ENCODE results near the gene PARD3B.

DNA sequence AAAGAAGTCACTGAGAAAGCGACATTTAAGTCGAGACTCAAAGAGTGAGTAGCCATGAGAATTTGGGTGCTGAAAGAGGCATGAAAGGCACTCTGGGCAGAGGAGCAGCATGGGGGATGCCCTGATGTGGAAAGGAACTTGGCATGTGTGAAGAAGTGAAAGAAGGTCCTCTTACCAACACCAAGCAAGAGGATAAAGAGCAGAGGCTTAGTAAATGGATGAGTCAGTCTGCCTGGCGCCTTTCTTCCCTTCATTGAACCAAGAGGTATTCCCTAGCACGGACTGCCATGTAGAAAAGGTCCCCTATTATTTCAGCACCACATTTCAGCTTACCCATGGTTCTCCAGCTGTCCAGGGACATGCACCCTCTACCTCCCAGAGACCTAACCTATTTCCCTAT lies 915.9 kb downstream of the PARD3B start:
- TF ChIP-seq, protein P1, sequence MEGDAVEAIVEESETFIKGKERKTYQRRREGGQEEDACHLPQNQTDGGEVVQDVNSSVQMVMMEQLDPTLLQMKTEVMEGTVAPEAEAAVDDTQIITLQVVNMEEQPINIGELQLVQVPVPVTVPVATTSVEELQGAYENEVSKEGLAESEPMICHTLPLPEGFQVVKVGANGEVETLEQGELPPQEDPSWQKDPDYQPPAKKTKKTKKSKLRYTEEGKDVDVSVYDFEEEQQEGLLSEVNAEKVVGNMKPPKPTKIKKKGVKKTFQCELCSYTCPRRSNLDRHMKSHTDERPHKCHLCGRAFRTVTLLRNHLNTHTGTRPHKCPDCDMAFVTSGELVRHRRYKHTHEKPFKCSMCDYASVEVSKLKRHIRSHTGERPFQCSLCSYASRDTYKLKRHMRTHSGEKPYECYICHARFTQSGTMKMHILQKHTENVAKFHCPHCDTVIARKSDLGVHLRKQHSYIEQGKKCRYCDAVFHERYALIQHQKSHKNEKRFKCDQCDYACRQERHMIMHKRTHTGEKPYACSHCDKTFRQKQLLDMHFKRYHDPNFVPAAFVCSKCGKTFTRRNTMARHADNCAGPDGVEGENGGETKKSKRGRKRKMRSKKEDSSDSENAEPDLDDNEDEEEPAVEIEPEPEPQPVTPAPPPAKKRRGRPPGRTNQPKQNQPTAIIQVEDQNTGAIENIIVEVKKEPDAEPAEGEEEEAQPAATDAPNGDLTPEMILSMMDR (IDR thresholded peaks at IDR 0.05), result no peak
- TF ChIP-seq, protein P2, sequence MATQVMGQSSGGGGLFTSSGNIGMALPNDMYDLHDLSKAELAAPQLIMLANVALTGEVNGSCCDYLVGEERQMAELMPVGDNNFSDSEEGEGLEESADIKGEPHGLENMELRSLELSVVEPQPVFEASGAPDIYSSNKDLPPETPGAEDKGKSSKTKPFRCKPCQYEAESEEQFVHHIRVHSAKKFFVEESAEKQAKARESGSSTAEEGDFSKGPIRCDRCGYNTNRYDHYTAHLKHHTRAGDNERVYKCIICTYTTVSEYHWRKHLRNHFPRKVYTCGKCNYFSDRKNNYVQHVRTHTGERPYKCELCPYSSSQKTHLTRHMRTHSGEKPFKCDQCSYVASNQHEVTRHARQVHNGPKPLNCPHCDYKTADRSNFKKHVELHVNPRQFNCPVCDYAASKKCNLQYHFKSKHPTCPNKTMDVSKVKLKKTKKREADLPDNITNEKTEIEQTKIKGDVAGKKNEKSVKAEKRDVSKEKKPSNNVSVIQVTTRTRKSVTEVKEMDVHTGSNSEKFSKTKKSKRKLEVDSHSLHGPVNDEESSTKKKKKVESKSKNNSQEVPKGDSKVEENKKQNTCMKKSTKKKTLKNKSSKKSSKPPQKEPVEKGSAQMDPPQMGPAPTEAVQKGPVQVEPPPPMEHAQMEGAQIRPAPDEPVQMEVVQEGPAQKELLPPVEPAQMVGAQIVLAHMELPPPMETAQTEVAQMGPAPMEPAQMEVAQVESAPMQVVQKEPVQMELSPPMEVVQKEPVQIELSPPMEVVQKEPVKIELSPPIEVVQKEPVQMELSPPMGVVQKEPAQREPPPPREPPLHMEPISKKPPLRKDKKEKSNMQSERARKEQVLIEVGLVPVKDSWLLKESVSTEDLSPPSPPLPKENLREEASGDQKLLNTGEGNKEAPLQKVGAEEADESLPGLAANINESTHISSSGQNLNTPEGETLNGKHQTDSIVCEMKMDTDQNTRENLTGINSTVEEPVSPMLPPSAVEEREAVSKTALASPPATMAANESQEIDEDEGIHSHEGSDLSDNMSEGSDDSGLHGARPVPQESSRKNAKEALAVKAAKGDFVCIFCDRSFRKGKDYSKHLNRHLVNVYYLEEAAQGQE (IDR thresholded peaks at IDR 0.05; ENCODE audit: insufficient read depth in 1 of 2, low read depth in 2 of 2, low read length in 1 of 2), result no peak
- TF ChIP-seq POLR2AphosphoS5 (IDR thresholded peaks at IDR 0.05; ENCODE audit: low read depth, low read length), result no peak
- no peak for TF ChIP-seq TCF7L2 (IDR thresholded peaks at IDR 0.05; ENCODE audit: low read depth, low read length)

Data from Panc1 (cell line).